Astrocyte of the cerebellum (primary cell): ENCODE data around the gene TUBA8.
"Not testable (repeated sequence)": the region's sequence is repeated elsewhere in the genome, so short reads cannot be mapped to it uniquely, and the experiment has no call there.

ENCODE experiments used
- DNase-seq: peaks from one replicate; pipeline ENCODE4 v3.0.0-alpha.2; 2011; ENCODE audit warnings: low read depth
- H3K4me3 ChIP-seq: 2 replicates; pipeline ENCODE4 v1.5.1; 2011; ENCODE audit warnings: mild to moderate bottlenecking, low read depth, low read length, moderate library complexity
- CTCF ChIP-seq: IDR thresholded peaks from 2 replicates; pipeline ENCODE4 v1.5.1; 2012; ENCODE audit warnings: low read length, low read depth, moderate library complexity, mild to moderate bottlenecking; ENCODE audit errors: missing control alignments
- in situ Hi-C: cut with HindIII; loops from 2 replicates; pipeline ENCODE4 v1.10.0; 2017; ENCODE audit warnings: low sequenced_read_pairs

Gene TUBA8

GRCh38 chr22:18110194-18110953, at the start of gene TUBA8:
Gene TUBA8, plus strand, starts transcription at chr22:18110809. Its CDS starts 57 bp downstream, at chr22:18110866.
- in situ Hi-C loops = no loop called here
- no peak for DNase-seq
- TF ChIP-seq CTCF = no peak
- peak within 1 kb of the TSS; percentile 40 for H3K4me3 ChIP-seq

- H3K4me3 ChIP-seq = no peak overlapping the region
- in situ Hi-C loops = no loop called here
- no peak for TF ChIP-seq CTCF
- DNase-seq = no peak
Measured at GRCh38 chr22:18062421-18062820, 48.2 kb upstream of the TUBA8 start.

- H3K4me3 ChIP-seq = no peak overlapping the region
- DNase-seq = no peak
- TF ChIP-seq CTCF = no peak
- in situ Hi-C loops = no loop called here
Measured at GRCh38 chr22:18063306-18063705, 47.3 kb upstream of the TUBA8 start.

- in situ Hi-C loops, DNase-seq, H3K4me3 ChIP-seq: not testable (repeated sequence)
Measured at GRCh38 chr22:18063715-18064114, 46.9 kb upstream of the TUBA8 start.

- no peak overlapping the region for H3K4me3 ChIP-seq
- no peak for TF ChIP-seq CTCF
- in situ Hi-C loops = no loop called here
- no peak for DNase-seq
Measured at GRCh38 chr22:18064636-18065035, 46.0 kb upstream of the TUBA8 start.

GRCh38 chr22:18065256-18065655, 45.4 kb upstream of the TUBA8 start:
- no peak for DNase-seq
- no peak for TF ChIP-seq CTCF
- no peak overlapping the region for H3K4me3 ChIP-seq
- in situ Hi-C loops = no loop called here

DNA sequence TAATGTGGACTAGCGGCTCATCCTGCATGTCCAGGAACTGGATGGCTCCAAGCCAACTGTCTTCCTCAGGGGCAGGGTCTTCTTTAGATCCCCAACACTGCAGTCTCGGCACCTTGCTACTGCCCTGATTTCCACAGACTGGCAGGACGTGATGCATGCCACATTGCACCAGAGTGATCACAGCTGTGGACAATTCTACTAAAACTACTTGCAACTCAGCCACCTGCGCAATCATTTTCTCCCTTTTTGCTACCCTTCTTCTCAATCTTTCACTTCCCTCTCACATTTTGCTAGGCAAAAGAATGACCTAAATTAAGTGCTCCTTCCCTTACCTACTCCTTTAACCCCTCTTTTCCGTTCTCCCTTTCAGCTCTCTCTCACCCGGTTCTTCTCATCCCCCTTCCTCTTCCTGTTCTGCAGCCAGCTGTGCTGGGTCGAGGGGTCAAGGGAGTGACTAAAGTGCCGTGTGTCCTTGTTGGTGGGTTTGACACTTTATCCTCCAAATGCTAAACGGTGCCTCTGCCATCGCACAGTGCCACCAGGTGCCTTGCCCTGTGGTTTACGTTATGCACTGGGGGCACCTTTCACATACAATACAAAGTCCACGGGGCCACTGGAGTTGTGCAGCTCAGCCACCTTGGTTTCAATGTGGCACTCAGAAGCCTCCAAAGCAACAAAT, 44.3 kb upstream of the TUBA8 start:
- no peak for DNase-seq
- H3K4me3 ChIP-seq = no peak overlapping the region
- in situ Hi-C loops = no loop called here
- no peak for TF ChIP-seq CTCF
